NCI-H69 (cell line): Measurements from ENCODE around the gene SOHLH2.

ENCODE experiments used
- DNase-seq: peaks from one replicate; lab custom pipeline; 2025; lab: John Stamatoyannopoulos, UW

Gene SOHLH2

GRCh38 chr13:36188441-36188840 lies 25.9 kb downstream of the SOHLH2 start:
- DNase-seq, result no peak

GRCh38 chr13:36183901-36184300 lies 30.5 kb downstream of the SOHLH2 start:
- no peak for DNase-seq

GRCh38 chr13:36175621-36176020 lies 38.7 kb downstream of the SOHLH2 start:
- DNase-seq, result no peak

GRCh38 chr13:36174923-36175322 lies 39.4 kb downstream of the SOHLH2 start:
- peak; percentile 53 for DNase-seq

GRCh38 chr13:36173571-36174322 lies 40.6 kb downstream of the SOHLH2 start:
- DNase-seq, result no peak

- DNase-seq, result no peak
Observed at GRCh38 chr13:36166046-36166445, 48.3 kb downstream of the SOHLH2 start.

GRCh38 chr13:36163809-36164308 lies 50.5 kb downstream of the SOHLH2 start:
- peak; percentile 90 for DNase-seq

- peak; percentile 21 for DNase-seq
Observed at GRCh38 chr13:36163286-36163685, 51.1 kb downstream of the SOHLH2 start.

GRCh38 chr13:36160297-36160696 lies 54.1 kb downstream of the SOHLH2 start:
- DNase-seq, result no peak

GRCh38 chr13:36158611-36159010 lies 55.7 kb downstream of the SOHLH2 start:
- DNase-seq, result no peak

- DNase-seq, result peak; percentile 59
Observed at GRCh38 chr13:36157480-36157879, 56.9 kb downstream of the SOHLH2 start.

- no peak for DNase-seq
Observed at GRCh38 chr13:36154567-36155291, 59.6 kb downstream of the SOHLH2 start.

- peak; percentile 4 for DNase-seq
Observed at GRCh38 chr13:36151591-36151990, 62.8 kb downstream of the SOHLH2 start.

- no peak for DNase-seq
Observed at GRCh38 chr13:36148446-36148845, 65.9 kb downstream of the SOHLH2 start.

GRCh38 chr13:36147330-36147729 lies 67.0 kb downstream of the SOHLH2 start:
- no peak for DNase-seq

- DNase-seq, result no peak
Observed at GRCh38 chr13:36146511-36147269, 67.7 kb downstream of the SOHLH2 start.

GRCh38 chr13:36143738-36144137 lies 70.6 kb downstream of the SOHLH2 start:
- DNase-seq, result no peak

- DNase-seq, result peak; percentile 82
Observed at GRCh38 chr13:36142735-36143134, 71.6 kb downstream of the SOHLH2 start.

- DNase-seq, result peak; percentile 52
Observed at GRCh38 chr13:36135876-36136275, 78.5 kb downstream of the SOHLH2 start.

- no peak for DNase-seq
Observed at GRCh38 chr13:36134632-36135031, 79.7 kb downstream of the SOHLH2 start.

- DNase-seq, result peak; percentile 42
Observed at GRCh38 chr13:36133950-36134626, 80.3 kb downstream of the SOHLH2 start.

GRCh38 chr13:36132376-36132775 lies 82.0 kb downstream of the SOHLH2 start:
- no peak for DNase-seq
